ENCODE results near the gene ZNF460.

DNA sequence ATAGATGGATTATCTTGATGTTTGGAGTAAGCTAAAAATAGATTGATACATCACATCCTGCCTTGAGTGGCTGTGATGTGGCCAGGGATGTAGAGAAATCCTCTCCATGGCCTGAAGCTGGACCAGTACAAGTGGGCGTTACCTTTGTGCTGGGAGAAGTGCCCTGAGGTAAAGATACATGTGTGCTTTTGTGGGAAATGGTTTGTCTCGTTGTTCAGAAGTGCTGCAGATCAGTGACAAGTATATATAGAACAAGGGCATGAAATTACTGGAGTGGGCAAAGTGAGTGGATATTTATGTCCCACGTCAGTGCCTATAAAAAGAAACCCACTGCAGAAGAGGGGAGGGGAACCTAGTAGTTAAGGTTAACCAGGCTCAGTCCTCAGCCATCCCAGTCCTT lies 58.6 kb downstream of the ZNF460 start:
- TF ChIP-seq CTCF (IDR thresholded peaks at IDR 0.05; ENCODE audit: insufficient read depth, low read depth, low read length) (no peak), EZH2 (IDR thresholded peaks at IDR 0.05; ENCODE audit: insufficient read depth, low read length) (no peak)
